CD8-positive, alpha-beta memory T cell (primary cell): Measurements from ENCODE around the gene ANXA1. TPM values are rescaled to one million over a fixed set of nuclear protein-coding genes. Genes with fewer than 3 reads are reported as not detected.

Source experiments
- CTCF ChIA-PET: fragments of 350-600 bp; sonication (Branson Sonifier 250); formaldehyde crosslinking; loops from one replicate; lab custom pipeline; 2021; ENCODE audit warnings: antibody characterized with exemption; lab: Charles Lee
- POLR2A ChIA-PET: fragments of 350-600 bp; sonication (Branson Sonifier 250); formaldehyde crosslinking; loops from one replicate; lab custom pipeline; 2021; ENCODE audit warnings: antibody characterized with exemption; lab: Charles Lee
- DNase-seq, 5 donors: peaks; one replicate each; pipeline versions ENCODE4 v3.0.0 to v3.0.0-alpha.2; 2020 to 2022; ENCODE audit warnings: mixed read lengths in 1 of 5
- H3K27ac ChIP-seq: one replicate; pipeline ENCODE4 v1.7.0; 2013; ENCODE audit warnings: low read depth, mild to moderate bottlenecking, low read length, moderate library complexity
- H3K27me3 ChIP-seq: 2 replicates; pipeline ENCODE4 v1.7.0; 2013; ENCODE audit warnings: low read length, mild to moderate bottlenecking; ENCODE audit not compliant: insufficient read depth, poor library complexity, severe bottlenecking
- H3K36me3 ChIP-seq: 2 replicates; pipeline ENCODE4 v1.7.0; 2013; ENCODE audit warnings: mild to moderate bottlenecking, low read length, moderate library complexity; ENCODE audit not compliant: insufficient read depth
- H3K4me1 ChIP-seq: 2 replicates; pipeline ENCODE4 v1.7.0; 2013; ENCODE audit warnings: mild to moderate bottlenecking, low read length, moderate library complexity; ENCODE audit not compliant: insufficient read depth
- H3K4me3 ChIP-seq: 2 replicates; pipeline ENCODE4 v1.7.0; 2013; ENCODE audit warnings: mild to moderate bottlenecking, low read length
- H3K9me3 ChIP-seq: 2 replicates; pipeline ENCODE4 v1.7.0; 2013; ENCODE audit warnings: mild to moderate bottlenecking, low read length
- H3K27ac Mint-ChIP-seq, 8 donors: one replicate each; pipeline ENCODE4 v1.8.0; 2020 to 2021; ENCODE audit warnings: mixed read lengths in 8 of 8, mild to moderate bottlenecking in 6 of 8, inconsistent platforms in 3 of 8, moderate library complexity in 3 of 8
- H3K27me3 Mint-ChIP-seq, 2 donors: one replicate each; pipeline ENCODE4 v1.8.0; 2020 to 2021; ENCODE audit warnings: mixed read lengths in 2 of 2, mild to moderate bottlenecking in 1 of 2, moderate library complexity in 1 of 2
- H3K36me3 Mint-ChIP-seq, 3 donors: one replicate each; pipeline ENCODE4 v1.8.0; 2020 to 2021; ENCODE audit warnings: mixed read lengths in 3 of 3, inconsistent platforms in 1 of 3, mild to moderate bottlenecking in 1 of 3
- H3K4me1 Mint-ChIP-seq, 3 donors: one replicate each; pipeline ENCODE4 v1.8.0; 2020 to 2021; ENCODE audit warnings: mixed read lengths in 3 of 3, inconsistent platforms in 1 of 3, mild to moderate bottlenecking in 1 of 3
- H3K4me3 Mint-ChIP-seq, 7 donors: one replicate each; pipeline ENCODE4 v1.8.0; 2020 to 2021; ENCODE audit warnings: mixed read lengths in 7 of 7, mild to moderate bottlenecking in 6 of 7, moderate library complexity in 4 of 7, inconsistent platforms in 2 of 7
- H3K9me3 Mint-ChIP-seq, 5 donors: one replicate each; pipeline ENCODE4 v1.8.0; 2020 to 2022; ENCODE audit warnings: mixed read lengths in 5 of 5, mild to moderate bottlenecking in 3 of 5, moderate library complexity in 2 of 5, inconsistent platforms in 1 of 5
- polyA plus RNA-seq: library from polyadenylated mRNA; unstranded; fragments of 300-500 nt; fragmentation: Illumina TruSeq; gene quantifications from one replicate; pipeline ENCODE4 v1.2.3, GENCODE V29; 2021
- total RNA-seq, 2 experiments: library from RNA; stranded (reverse); gene quantifications; one replicate each; pipeline ENCODE4 v1.2.3, GENCODE V29; 2021

Gene ANXA1
- total and polyA plus RNA-seq, 3 experiments from 2014 or later: 87.7 to 517 (median 93.2) TPM

DNA sequence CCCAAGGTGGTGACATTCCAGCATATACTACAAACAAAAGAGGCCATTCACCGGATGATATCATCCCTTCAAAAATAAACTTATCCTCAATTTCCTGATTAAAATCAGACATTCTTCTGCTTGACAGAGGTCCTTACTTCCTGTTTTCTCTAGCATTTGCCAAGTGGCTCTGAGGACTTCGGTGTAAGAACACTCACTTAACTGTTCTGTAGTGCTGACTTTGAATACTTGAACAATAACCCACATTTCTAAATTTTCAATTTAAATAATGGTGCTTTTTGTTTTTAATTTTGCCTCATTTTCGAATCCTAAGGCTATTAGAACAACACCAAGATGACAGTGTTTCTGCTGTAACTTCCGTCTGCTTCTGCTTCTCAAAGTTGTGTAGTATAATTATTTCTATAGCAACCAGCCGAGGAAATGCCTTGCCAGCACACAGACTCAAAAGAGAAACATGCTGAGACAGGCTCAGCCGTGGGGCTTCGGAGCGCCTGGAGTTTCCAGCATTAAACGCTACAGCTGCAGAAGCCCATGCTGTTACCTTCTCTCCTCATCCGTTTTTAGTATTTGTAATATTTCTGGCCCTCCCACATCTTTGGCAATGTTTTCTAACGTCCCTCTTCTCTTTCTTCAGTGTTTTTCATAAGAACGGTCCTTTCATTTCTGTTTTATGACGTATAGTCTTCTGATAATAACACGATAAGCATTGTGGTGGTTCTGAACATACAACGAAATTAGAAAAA, 19.5 kb upstream of the ANXA1 start:
- Histone ChIP-seq H3K27ac (peak overlapping the region; percentile 89), H3K27me3 (no peaks in the 10 kb centered on the region), H3K4me3 (peak overlapping the region; percentile 70), H3K36me3 (no peaks in the 10 kb centered on the region), H3K4me1 (peaks cover 8% of the 10 kb centered on the region), H3K9me3 (no peaks in the 10 kb centered on the region)
- ChIA-PET POLR2A (interaction anchor here (1.9 to 2.5 kb wide), 2 partner anchors 21 to 23 kb away, joined by 5 to 28 read pairs; no protein-coding TSS in a partner anchor), CTCF (interaction anchor here (1.3 to 1.7 kb wide), 2 partner anchors 25 to 27 kb away, joined by 3 to 10 read pairs; no protein-coding TSS in a partner anchor)
- no peaks in the 10 kb centered on the region for H3K9me3 Mint-ChIP-seq
- peaks cover 0 to 3% (median 0%) of the 10 kb centered on the region in 3 donors for H3K36me3 Mint-ChIP-seq
- no peaks in the 10 kb centered on the region for H3K27me3 Mint-ChIP-seq
- peak overlapping the region; percentile 83 to 91 (median 87) for H3K4me3 Mint-ChIP-seq
- H3K27ac Mint-ChIP-seq: peak overlapping the region; percentile 90 to 100 (median 92)
- peaks cover 24 to 43% (median 41%) of the 10 kb centered on the region in 3 donors for H3K4me1 Mint-ChIP-seq
- peak; percentile 50 to 87 (median 83) for DNase-seq

DNA sequence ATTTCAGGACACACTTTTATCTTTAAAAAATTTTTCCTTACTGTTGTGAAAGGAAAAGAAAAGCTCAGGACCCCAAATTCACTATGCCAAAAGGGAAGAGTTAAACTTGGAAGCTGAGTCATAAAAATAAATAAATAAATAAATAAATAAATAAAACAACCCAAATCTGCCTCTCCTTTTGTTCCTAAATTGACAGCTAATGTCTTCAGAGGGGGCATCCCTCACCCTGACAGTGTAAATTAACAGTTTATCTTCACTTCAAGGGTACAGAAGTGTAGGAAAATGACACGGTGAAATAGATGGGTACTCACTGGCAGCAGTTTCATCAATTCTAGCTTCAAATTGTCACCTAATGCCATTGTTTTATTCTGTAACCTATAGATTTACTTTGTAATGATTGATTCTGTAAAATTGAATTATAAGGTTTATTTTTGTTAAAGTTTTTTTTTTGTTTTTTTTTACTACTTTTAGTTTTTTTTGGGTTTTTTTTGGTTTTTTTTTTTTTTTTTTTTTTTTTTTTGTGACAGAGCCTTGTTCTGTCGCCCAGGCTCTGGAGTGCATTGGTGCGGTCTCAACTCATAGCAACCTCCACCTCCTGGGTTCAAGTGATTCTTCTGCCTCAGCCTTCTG, 18.5 kb upstream of the ANXA1 start:
- Mint-ChIP-seq H3K27ac (peak overlapping the region; percentile 90 to 100 (median 92)), H3K36me3 (peaks cover 0 to 3% (median 0%) of the 10 kb centered on the region in 3 donors), H3K4me3 (peak overlapping the region; percentile 56 to 91 (median 86)), H3K27me3 (no peaks in the 10 kb centered on the region), H3K4me1 (peaks cover 24 to 42% (median 41%) of the 10 kb centered on the region in 3 donors), H3K9me3 (no peaks in the 10 kb centered on the region)
- CTCF ChIA-PET: interaction anchor here (0.9 to 1.3 kb wide), 2 partner anchors 18 to 26 kb away, joined by 3 to 5 read pairs; partner anchors contain the start of gene ANXA1
- DNase-seq: peak in 2 of 5 donors; percentile 3 to 24
- no peaks in the 10 kb centered on the region for H3K9me3 ChIP-seq
- H3K4me3 ChIP-seq: peak overlapping the region; percentile 70
- peak overlapping the region; percentile 89 for H3K27ac ChIP-seq
- H3K4me1 ChIP-seq: peaks cover 8% of the 10 kb centered on the region
- POLR2A ChIA-PET: interaction anchor here (1.4 to 2.5 kb wide), 3 partner anchors 13 to 22 kb away, joined by 3 to 28 read pairs (median 5); no protein-coding TSS in a partner anchor
- H3K36me3 ChIP-seq: no peaks in the 10 kb centered on the region
- no peaks in the 10 kb centered on the region for H3K27me3 ChIP-seq

DNA sequence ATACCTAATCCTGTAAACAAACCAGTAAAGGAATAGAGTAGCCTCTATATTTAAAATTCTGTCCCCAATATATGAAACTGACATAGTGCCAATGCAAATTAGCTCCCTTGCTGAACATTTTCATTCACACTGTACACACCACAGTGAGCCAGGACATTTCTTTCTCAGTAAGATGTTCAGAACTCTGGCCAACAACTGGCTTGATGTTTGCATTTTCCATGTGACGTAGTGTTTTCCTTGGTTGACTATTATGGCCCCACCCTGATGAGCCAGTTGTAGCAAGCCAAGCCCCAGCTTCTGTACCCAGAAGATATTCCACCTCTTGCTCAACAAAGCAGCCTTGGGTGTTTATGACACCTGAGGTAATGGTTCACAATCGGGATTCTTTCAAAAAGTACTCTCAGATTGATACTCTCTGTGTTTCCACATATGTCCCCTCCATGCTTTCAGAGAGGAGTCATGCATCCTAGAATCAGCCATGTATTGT, 17.7 kb upstream of the ANXA1 start:
- Mint-ChIP-seq H3K27ac (peak overlapping the region in 6 of 8 donors; percentile 20 to 78 (median 49)), H3K36me3 (peaks cover 0 to 3% (median 0%) of the 10 kb centered on the region in 3 donors), H3K27me3 (no peaks in the 10 kb centered on the region), H3K4me1 (peaks cover 24 to 41% (median 39%) of the 10 kb centered on the region in 3 donors), H3K9me3 (no peaks in the 10 kb centered on the region), H3K4me3 (peak overlapping the region in 6 of 7 donors; percentile 13 to 63 (median 36))
- Histone ChIP-seq H3K9me3 (no peaks in the 10 kb centered on the region), H3K27me3 (no peaks in the 10 kb centered on the region), H3K27ac (no peak overlapping the region), H3K4me3 (no peak overlapping the region), H3K4me1 (peaks cover 8% of the 10 kb centered on the region), H3K36me3 (no peaks in the 10 kb centered on the region)
- CTCF ChIA-PET: interaction anchor here (0.9 kb wide), 1 partner anchor 26 kb away, joined by 3 read pairs; no protein-coding TSS in a partner anchor
- POLR2A ChIA-PET: interaction anchor here (1.0 to 2.5 kb wide), 4 partner anchors 12 to 23 kb away, joined by 3 to 28 read pairs (median 4); no protein-coding TSS in a partner anchor
- DNase-seq: no peak

DNA sequence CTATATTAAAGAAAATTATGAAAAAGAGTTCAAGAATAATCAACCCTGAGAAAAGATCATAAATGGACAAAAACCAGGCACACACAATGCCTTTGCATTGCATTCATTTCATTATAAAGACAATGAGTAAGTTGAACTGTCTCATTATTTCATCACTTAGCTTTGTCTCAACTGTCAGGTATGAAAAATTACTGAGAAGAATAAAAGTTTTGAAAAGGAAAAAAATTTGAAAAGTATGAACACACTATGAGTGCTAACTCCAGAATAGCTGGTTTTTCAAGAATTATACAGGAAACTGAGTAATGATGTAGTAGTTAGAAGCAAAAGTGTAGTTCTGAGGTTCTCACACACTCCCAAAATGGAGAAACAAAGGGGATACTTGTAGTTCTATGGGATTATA, 16.3 kb upstream of the ANXA1 start:
- H3K36me3 Mint-ChIP-seq: peaks cover 0 to 3% (median 2%) of the 10 kb centered on the region in 3 donors
- Histone ChIP-seq H3K27ac (no peak overlapping the region), H3K9me3 (no peaks in the 10 kb centered on the region), H3K36me3 (no peaks in the 10 kb centered on the region), H3K4me1 (peaks cover 8% of the 10 kb centered on the region), H3K27me3 (no peaks in the 10 kb centered on the region), H3K4me3 (no peak overlapping the region)
- no peak overlapping the region for H3K4me3 Mint-ChIP-seq
- DNase-seq: no peak
- peaks cover 19 to 32% (median 28%) of the 10 kb centered on the region in 3 donors for H3K4me1 Mint-ChIP-seq
- ChIA-PET POLR2A (no interaction called here), CTCF (interaction anchor here (1.0 kb wide), 1 partner anchor 28 kb away, joined by 4 read pairs; no protein-coding TSS in a partner anchor)
- H3K27me3 Mint-ChIP-seq: no peaks in the 10 kb centered on the region
- no peak overlapping the region for H3K27ac Mint-ChIP-seq
- H3K9me3 Mint-ChIP-seq: no peaks in the 10 kb centered on the region

DNA sequence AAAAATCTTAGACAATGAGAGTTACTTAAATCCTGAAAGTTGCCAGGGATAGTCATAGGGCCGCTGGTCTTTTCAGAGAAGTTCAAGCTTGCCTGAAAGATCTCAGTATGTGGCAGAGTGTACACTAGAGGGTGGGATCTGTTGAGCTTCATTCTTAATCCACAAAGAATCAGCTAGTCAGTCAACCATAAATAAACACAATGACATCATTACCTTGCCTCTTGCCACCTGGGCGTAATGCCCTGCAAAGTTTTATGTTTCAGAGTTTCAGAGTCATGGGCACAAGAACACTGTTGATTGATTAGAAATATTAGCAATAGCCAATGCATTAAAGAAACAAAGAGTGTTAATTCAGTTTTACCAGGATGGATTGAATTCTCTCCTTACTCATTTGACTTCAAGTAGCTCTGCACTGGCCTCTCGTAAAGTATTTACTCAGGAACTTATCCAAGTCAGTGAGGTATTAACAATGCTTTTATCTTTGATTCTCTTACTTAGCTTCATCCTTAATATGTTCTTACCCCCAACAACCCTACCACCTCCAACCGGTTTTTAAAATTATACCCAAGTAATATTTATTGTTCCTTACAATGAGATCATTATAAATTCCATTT, 14.3 kb upstream of the ANXA1 start:
- H3K27me3 ChIP-seq: no peaks in the 10 kb centered on the region
- H3K9me3 ChIP-seq: no peaks in the 10 kb centered on the region
- H3K4me3 ChIP-seq: no peak overlapping the region

DNA sequence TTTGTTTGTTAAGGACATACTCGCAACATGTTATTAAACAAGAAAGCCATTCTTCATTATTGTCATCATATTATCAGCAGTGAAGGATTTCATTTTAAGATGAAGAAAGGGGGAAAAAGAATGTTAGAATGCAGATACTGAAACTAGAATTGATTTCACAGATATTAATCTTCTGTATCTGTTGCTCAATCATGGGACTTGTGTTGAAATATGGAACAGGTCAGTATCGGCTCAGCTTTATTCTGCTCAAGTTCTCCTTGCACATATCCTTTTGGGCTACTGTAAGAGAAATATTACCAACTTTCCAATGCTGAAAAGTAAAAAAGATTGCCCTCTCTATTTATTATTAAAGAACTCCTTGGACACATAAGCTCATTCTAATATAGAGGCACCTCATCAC, 13.8 kb upstream of the ANXA1 start:
- POLR2A ChIA-PET: no interaction called here
- Mint-ChIP-seq H3K36me3 (peaks cover 0 to 2% (median 0%) of the 10 kb centered on the region in 3 donors), H3K4me1 (peaks cover 5 to 11% (median 8%) of the 10 kb centered on the region in 3 donors), H3K27ac (no peak overlapping the region), H3K4me3 (no peak overlapping the region), H3K9me3 (no peaks in the 10 kb centered on the region), H3K27me3 (no peaks in the 10 kb centered on the region)
- Histone ChIP-seq H3K4me3 (no peak overlapping the region), H3K27me3 (no peaks in the 10 kb centered on the region), H3K27ac (no peak overlapping the region), H3K36me3 (no peaks in the 10 kb centered on the region), H3K9me3 (no peaks in the 10 kb centered on the region), H3K4me1 (no peaks in the 10 kb centered on the region)
- DNase-seq: no peak
- CTCF ChIA-PET: no interaction called here

More for the DNA sequence above, 14.3 kb upstream of the ANXA1 start:
- Mint-ChIP-seq H3K4me3 (no peak overlapping the region), H3K27me3 (no peaks in the 10 kb centered on the region), H3K9me3 (no peaks in the 10 kb centered on the region), H3K4me1 (peaks cover 6 to 13% (median 12%) of the 10 kb centered on the region in 3 donors), H3K27ac (peak overlapping the region in 1 of 8 donors; percentile 3), H3K36me3 (peaks cover 0 to 2% (median 1%) of the 10 kb centered on the region in 3 donors)
- ChIA-PET CTCF (no interaction called here), POLR2A (no interaction called here)
- Histone ChIP-seq H3K4me1 (no peaks in the 10 kb centered on the region), H3K36me3 (no peaks in the 10 kb centered on the region), H3K27ac (no peak overlapping the region)
- no peak for DNase-seq

DNA sequence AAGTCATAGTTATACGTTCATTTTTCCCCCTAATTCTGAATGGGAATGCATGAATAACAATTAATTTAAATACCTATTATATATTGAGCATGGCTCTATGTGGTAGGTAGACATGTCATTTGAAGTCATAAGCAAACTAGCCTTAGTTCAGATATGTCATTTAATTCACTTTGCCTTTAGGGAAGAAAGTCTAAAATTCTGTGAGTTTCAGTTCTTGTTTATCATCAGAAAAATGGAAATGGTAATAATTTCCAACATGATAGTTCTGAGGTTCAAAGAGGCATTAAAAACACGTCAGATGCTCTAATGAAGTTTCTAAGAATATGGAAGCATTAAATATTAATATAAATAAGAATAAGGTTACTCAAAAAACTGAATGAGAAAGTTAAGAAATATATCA, 13.1 kb upstream of the ANXA1 start:
- H3K36me3 Mint-ChIP-seq: peaks cover 0 to 2% (median 0%) of the 10 kb centered on the region in 3 donors
- H3K9me3 Mint-ChIP-seq: no peaks in the 10 kb centered on the region
- POLR2A ChIA-PET: no interaction called here
- Histone ChIP-seq H3K4me3 (no peak overlapping the region), H3K27ac (no peak overlapping the region), H3K36me3 (no peaks in the 10 kb centered on the region), H3K4me1 (no peaks in the 10 kb centered on the region), H3K27me3 (no peaks in the 10 kb centered on the region), H3K9me3 (no peaks in the 10 kb centered on the region)
- no peak overlapping the region for H3K27ac Mint-ChIP-seq
- no peak overlapping the region for H3K4me3 Mint-ChIP-seq
- peaks cover 3 to 9% (median 5%) of the 10 kb centered on the region in 3 donors for H3K4me1 Mint-ChIP-seq
- peaks cover 0 to 1% of the 10 kb centered on the region in 2 donors for H3K27me3 Mint-ChIP-seq
- CTCF ChIA-PET: no interaction called here
- no peak for DNase-seq
